LNCAP (cell line): ENCODE data around the gene SLC24A4.

Source experiments
- CTCF ChIP-seq: fragments of 450-650 bp; IDR thresholded peaks from 2 replicates; pipeline ENCODE4 v1.5.1; 2017; ENCODE audit warnings: mild to moderate bottlenecking

SLC24A4 gene

GRCh38 chr14:92317511-92317910 is 5.5 kb upstream of the SLC24A4 start:
- TF ChIP-seq CTCF, result no peak

- TF ChIP-seq CTCF, result no peak
Measured at GRCh38 chr14:92321701-92322100, 1.3 kb upstream of the SLC24A4 start.

GRCh38 chr14:92322516-92322915 is 449 bp upstream of the SLC24A4 start:
- no peak for TF ChIP-seq CTCF

GRCh38 chr14:92323916-92324818 is 1.2 kb downstream of the SLC24A4 start:
- TF ChIP-seq CTCF, result no peak

GRCh38 chr14:92325835-92326234 is 2.9 kb downstream of the SLC24A4 start:
- TF ChIP-seq CTCF, result no peak

GRCh38 chr14:92328664-92329255 is 5.8 kb downstream of the SLC24A4 start:
- TF ChIP-seq CTCF, result no peak

GRCh38 chr14:92334050-92334449 is 11.1 kb downstream of the SLC24A4 start:
- no peak for TF ChIP-seq CTCF
